Measurements from ENCODE around the gene TPT1.

TPT1 gene

DNA sequence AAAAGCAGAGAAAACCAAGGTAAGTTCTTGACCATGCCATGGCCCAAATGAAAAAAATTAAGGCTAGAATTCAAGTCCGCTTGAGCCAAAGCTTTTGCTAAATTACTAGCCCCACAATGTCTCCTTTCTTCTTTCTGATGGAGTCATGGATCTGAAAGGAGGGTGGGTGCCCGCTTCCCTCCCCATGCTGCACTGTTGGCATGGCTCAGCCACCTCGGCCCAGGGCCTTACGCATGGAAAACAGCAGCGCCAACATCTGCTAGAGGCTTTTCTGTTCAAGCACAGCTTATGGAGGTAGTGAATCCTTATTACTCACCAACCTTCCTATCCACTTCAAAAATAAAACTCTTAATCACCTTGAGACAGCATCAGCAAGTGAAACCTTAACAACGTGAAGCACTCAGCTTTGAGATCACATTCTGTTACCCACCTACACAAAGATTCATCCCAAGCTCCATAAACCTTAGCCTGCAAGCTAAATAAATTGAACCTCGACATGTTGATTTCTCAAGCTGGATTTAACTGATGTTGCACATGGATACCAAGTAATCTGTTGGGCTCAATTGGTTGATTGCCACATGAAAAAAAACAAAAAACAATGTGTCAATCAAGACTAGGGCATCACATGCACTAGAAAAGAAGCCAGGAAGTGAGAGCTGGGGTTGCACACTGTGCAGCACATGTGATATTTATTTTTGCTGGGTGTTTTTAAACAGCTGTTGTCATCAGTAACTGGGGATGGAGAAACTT lies 43.4 kb downstream of the TPT1 start:
- H2AFZ ChIP-seq (ENCODE audit: low read depth, low read length, severe bottlenecking): no peak overlapping the region
- TF ChIP-seq EZH2phosphoT487 (conservative IDR thresholded peaks at IDR 0.05; ENCODE audit: low read length): no peak
- TF ChIP-seq, protein P1, sequence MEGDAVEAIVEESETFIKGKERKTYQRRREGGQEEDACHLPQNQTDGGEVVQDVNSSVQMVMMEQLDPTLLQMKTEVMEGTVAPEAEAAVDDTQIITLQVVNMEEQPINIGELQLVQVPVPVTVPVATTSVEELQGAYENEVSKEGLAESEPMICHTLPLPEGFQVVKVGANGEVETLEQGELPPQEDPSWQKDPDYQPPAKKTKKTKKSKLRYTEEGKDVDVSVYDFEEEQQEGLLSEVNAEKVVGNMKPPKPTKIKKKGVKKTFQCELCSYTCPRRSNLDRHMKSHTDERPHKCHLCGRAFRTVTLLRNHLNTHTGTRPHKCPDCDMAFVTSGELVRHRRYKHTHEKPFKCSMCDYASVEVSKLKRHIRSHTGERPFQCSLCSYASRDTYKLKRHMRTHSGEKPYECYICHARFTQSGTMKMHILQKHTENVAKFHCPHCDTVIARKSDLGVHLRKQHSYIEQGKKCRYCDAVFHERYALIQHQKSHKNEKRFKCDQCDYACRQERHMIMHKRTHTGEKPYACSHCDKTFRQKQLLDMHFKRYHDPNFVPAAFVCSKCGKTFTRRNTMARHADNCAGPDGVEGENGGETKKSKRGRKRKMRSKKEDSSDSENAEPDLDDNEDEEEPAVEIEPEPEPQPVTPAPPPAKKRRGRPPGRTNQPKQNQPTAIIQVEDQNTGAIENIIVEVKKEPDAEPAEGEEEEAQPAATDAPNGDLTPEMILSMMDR (IDR thresholded peaks at IDR 0.05; ENCODE audit: insufficient read depth, low read length, poor library complexity, severe bottlenecking): no peak
- H3K4me3 ChIP-seq (ENCODE audit: insufficient read depth, low read length, poor library complexity, severe bottlenecking): no peak overlapping the region
- H3K9ac ChIP-seq (ENCODE audit: low read length): no peak overlapping the region
- H3K4me2 ChIP-seq (ENCODE audit: low read depth, low read length, poor library complexity, severe bottlenecking): no peak overlapping the region
- H3K36me3 ChIP-seq (ENCODE audit: low read length): no peaks in the 10 kb centered on the region
- H3K79me2 ChIP-seq (ENCODE audit: insufficient read depth, low read length): no peaks in the 10 kb centered on the region
- H3K27ac ChIP-seq (ENCODE audit: low read depth, low read length): no peak overlapping the region
- no peaks in the 10 kb centered on the region for H3K9me2 ChIP-seq (replicated peaks; ENCODE audit: insufficient read depth, low read length)
- no peaks in the 10 kb centered on the region for H3K27me3 ChIP-seq (ENCODE audit: low read length)
- no peaks in the 10 kb centered on the region for H3F3A ChIP-seq (ENCODE audit: insufficient read depth)
- no peaks in the 10 kb centered on the region for H4K20me1 ChIP-seq (ENCODE audit: low read depth, low read length)
- no peaks in the 10 kb centered on the region for H3K9me3 ChIP-seq (ENCODE audit: insufficient read depth, low read length)

DNA sequence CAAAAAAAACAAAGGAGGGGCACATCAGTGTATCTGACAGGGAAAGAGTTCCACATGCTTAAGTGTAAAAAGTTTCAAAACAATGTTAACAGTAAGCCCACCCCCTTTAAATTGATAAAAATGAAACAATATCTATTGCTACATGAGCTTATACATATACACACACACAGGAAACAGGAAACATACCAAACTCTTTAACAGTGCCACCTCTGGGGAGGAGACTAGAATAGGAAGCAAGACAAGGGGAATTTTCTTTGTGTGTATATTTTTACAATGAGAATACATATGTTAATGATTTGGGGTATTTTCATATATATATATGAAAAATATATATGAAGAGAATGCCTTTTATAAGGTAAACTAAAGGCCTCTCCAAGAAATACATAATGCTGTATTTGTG lies 44.7 kb downstream of the TPT1 start:
- H3K27ac ChIP-seq (ENCODE audit: low read depth, low read length): no peak overlapping the region
- no peak for TF ChIP-seq EZH2phosphoT487 (conservative IDR thresholded peaks at IDR 0.05; ENCODE audit: low read length)
- TF ChIP-seq, protein P1 (IDR thresholded peaks at IDR 0.05; ENCODE audit: insufficient read depth, low read length, poor library complexity, severe bottlenecking): no peak
- no peaks in the 10 kb centered on the region for H3K79me2 ChIP-seq (ENCODE audit: insufficient read depth, low read length)
- no peaks in the 10 kb centered on the region for H3F3A ChIP-seq (ENCODE audit: insufficient read depth)
- H3K9ac ChIP-seq (ENCODE audit: low read length): no peak overlapping the region
- no peak overlapping the region for H3K4me2 ChIP-seq (ENCODE audit: low read depth, low read length, poor library complexity, severe bottlenecking)
- H3K27me3 ChIP-seq (ENCODE audit: low read length): no peaks in the 10 kb centered on the region
- no peaks in the 10 kb centered on the region for H3K36me3 ChIP-seq (ENCODE audit: low read length)
- no peaks in the 10 kb centered on the region for H3K9me3 ChIP-seq (ENCODE audit: insufficient read depth, low read length)
- no peak overlapping the region for H2AFZ ChIP-seq (ENCODE audit: low read depth, low read length, severe bottlenecking)
- no peaks in the 10 kb centered on the region for H4K20me1 ChIP-seq (ENCODE audit: low read depth, low read length)
- no peak overlapping the region for H3K4me3 ChIP-seq (ENCODE audit: insufficient read depth, low read length, poor library complexity, severe bottlenecking)
- no peaks in the 10 kb centered on the region for H3K9me2 ChIP-seq (replicated peaks; ENCODE audit: insufficient read depth, low read length)

DNA sequence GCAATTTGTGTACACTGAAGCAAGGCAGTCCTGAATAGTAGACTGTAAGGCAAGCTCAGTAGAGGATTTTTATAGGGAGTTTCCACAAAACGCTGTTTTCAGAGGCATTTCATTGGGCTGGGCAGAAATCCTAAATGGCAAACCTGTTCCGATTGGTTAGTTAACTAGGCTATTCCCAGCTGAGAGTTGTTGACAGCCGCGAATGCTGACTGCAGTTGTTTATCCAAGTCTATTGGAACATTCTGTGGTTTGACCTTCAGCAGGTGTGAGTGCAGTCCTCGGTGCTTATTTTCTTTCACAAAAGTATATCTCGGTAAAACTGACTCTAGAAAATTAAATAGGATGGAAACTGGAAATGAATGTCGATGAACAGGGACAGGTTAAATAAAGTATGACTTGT lies 45.4 kb downstream of the TPT1 start:
- H3K27ac ChIP-seq (ENCODE audit: low read depth, low read length): no peak overlapping the region
- no peaks in the 10 kb centered on the region for H3K36me3 ChIP-seq (ENCODE audit: low read length)
- H3K9ac ChIP-seq (ENCODE audit: low read length): no peak overlapping the region
- H3K79me2 ChIP-seq (ENCODE audit: insufficient read depth, low read length): no peaks in the 10 kb centered on the region
- H3K4me3 ChIP-seq (ENCODE audit: insufficient read depth, low read length, poor library complexity, severe bottlenecking): no peak overlapping the region
- H4K20me1 ChIP-seq (ENCODE audit: low read depth, low read length): no peaks in the 10 kb centered on the region
- no peaks in the 10 kb centered on the region for H3F3A ChIP-seq (ENCODE audit: insufficient read depth)
- H3K9me2 ChIP-seq (replicated peaks; ENCODE audit: insufficient read depth, low read length): no peaks in the 10 kb centered on the region
- H3K27me3 ChIP-seq (ENCODE audit: low read length): no peaks in the 10 kb centered on the region
- H3K9me3 ChIP-seq (ENCODE audit: insufficient read depth, low read length): no peaks in the 10 kb centered on the region
- H3K4me2 ChIP-seq (ENCODE audit: low read depth, low read length, poor library complexity, severe bottlenecking): no peak overlapping the region
- TF ChIP-seq EZH2phosphoT487 (conservative IDR thresholded peaks at IDR 0.05; ENCODE audit: low read length): no peak
- TF ChIP-seq, protein P1 (IDR thresholded peaks at IDR 0.05; ENCODE audit: insufficient read depth, low read length, poor library complexity, severe bottlenecking): no peak
- no peak overlapping the region for H2AFZ ChIP-seq (ENCODE audit: low read depth, low read length, severe bottlenecking)
